ENCODE results near the gene CLEC7A.

CLEC7A gene

GRCh38 chr12:10136637-10137205 lies 6.7 kb upstream of the CLEC7A start:
- no peak for DNase-seq

- DNase-seq: no peak
Observed at GRCh38 chr12:10135126-10135525, 5.1 kb upstream of the CLEC7A start.

- no peak for DNase-seq
Observed at GRCh38 chr12:10132850-10133370, 2.9 kb upstream of the CLEC7A start.

- DNase-seq: peak; percentile 35
Observed at GRCh38 chr12:10131111-10131690, 1.2 kb upstream of the CLEC7A start.

- DNase-seq: peak; percentile 61
Observed at GRCh38 chr12:10128687-10129086, 1.3 kb downstream of the CLEC7A start.

- no peak for DNase-seq
Observed at GRCh38 chr12:10126413-10126812, 3.6 kb downstream of the CLEC7A start.

GRCh38 chr12:10122689-10123088 lies 7.3 kb downstream of the CLEC7A start:
- no peak for DNase-seq

- peak; percentile 65 for DNase-seq
Observed at GRCh38 chr12:10121278-10121677, 8.7 kb downstream of the CLEC7A start.

GRCh38 chr12:10119066-10119465 lies 10.9 kb downstream of the CLEC7A start:
- no peak for DNase-seq

- DNase-seq: no peak
Observed at GRCh38 chr12:10115890-10116289, 14.1 kb downstream of the CLEC7A start.

- no peak for DNase-seq
Observed at GRCh38 chr12:10115311-10115710, 14.7 kb downstream of the CLEC7A start.

GRCh38 chr12:10113920-10114319 lies 16.1 kb downstream of the CLEC7A start:
- no peak for DNase-seq

GRCh38 chr12:10113075-10113474 lies 16.9 kb downstream of the CLEC7A start:
- no peak for DNase-seq

- DNase-seq: no peak
Observed at GRCh38 chr12:10111451-10111850, 18.5 kb downstream of the CLEC7A start.

GRCh38 chr12:10110256-10110844 lies 19.6 kb downstream of the CLEC7A start:
- no peak for DNase-seq

- DNase-seq: no peak
Observed at GRCh38 chr12:10102322-10102721, 27.7 kb downstream of the CLEC7A start.

- no peak for DNase-seq
Observed at GRCh38 chr12:10101648-10102220, 28.3 kb downstream of the CLEC7A start.

GRCh38 chr12:10101042-10101579 lies 28.9 kb downstream of the CLEC7A start:
- no peak for DNase-seq

- DNase-seq: no peak
Observed at GRCh38 chr12:10098791-10099190, 31.2 kb downstream of the CLEC7A start, which contains the start of gene CLEC1A. CLEC1A (minus strand) TSS chr12:10098985; CDS start chr12:10098922, 63 bp downstream.

- no peak for DNase-seq
Observed at GRCh38 chr12:10097521-10097920, 32.5 kb downstream of the CLEC7A start.

GRCh38 chr12:10095971-10096370 lies 34.0 kb downstream of the CLEC7A start:
- DNase-seq: no peak

- no peak for DNase-seq
Observed at GRCh38 chr12:10094646-10095395, 35.2 kb downstream of the CLEC7A start.
